Measurements from ENCODE around the gene CBY2.

GRCh38 chr13:45691667-45692066, 10.5 kb upstream of the CBY2 start:
- TF ChIP-seq CTCF (IDR thresholded peaks at IDR 0.05 in 8 of 11, conservative IDR thresholded peaks at IDR 0.05 in 3 of 11): no peak
- no peak for TF ChIP-seq POLR2A (IDR thresholded peaks at IDR 0.05)
- TF ChIP-seq POLR2AphosphoS5 (IDR thresholded peaks at IDR 0.05): no peak

All from spleen (tissue), 7 donors.